ENCODE measurements around the gene STOML1.
A peak's percentile ranks its signal among the peaks of the same experiment; 100 is the strongest.

DNA sequence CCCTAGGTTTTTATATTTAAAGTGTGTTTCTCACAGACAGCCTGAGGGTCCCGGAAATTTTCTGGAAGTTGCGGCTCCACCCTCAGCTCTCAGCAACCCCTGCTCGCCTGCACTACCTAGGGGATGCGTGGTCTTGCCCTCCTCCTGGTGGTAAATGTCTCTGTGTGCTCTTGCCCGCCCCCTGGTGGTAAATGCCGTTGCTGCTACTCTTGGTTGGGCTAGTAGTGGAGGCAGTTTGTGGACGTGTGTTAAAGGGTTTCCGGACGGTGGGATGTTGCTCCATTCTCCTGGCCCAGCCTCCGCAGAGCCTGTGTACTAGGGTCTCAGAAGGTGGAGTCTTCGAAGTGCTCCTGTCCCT, 27.4 kb downstream of the STOML1 start:
- TF ChIP-seq CTCF (IDR thresholded peaks at IDR 0.05) (peak; percentile 91), CREB1 (CRISPR knock-in tag; IDR thresholded peaks at IDR 0.05) (no peak), ZMAT4 (CRISPR knock-in tag; IDR thresholded peaks at IDR 0.05) (no peak)

Measured in WTC11 (cell line).